Skeletal muscle tissue (tissue), 4 donors: ENCODE measurements around the gene CARD11. TPM values are rescaled to one million over a fixed set of nuclear protein-coding genes. Genes with fewer than 3 reads are reported as not detected.
"Not testable (repeated sequence)": the region's sequence is repeated elsewhere in the genome, so short reads cannot be mapped to it uniquely, and the experiment has no call there.

Experiments used
- H3K27ac ChIP-seq: one replicate; pipeline ENCODE4 v1.7.0; 2013; ENCODE audit warnings: mild to moderate bottlenecking, low read depth, low read length, inconsistent platforms
- H3K27me3 ChIP-seq, 3 donors: one replicate each; pipeline ENCODE4 v1.7.0; 2013; ENCODE audit warnings: low read length in 3 of 3; ENCODE audit not compliant: control insufficient read depth in 3 of 3, insufficient read depth in 3 of 3
- H3K36me3 ChIP-seq, 3 donors: one replicate each; pipeline ENCODE4 v1.7.0; 2013; ENCODE audit warnings: low read length in 3 of 3; ENCODE audit not compliant: control insufficient read depth in 3 of 3, insufficient read depth in 3 of 3
- H3K4me1 ChIP-seq, 3 donors: one replicate each; pipeline ENCODE4 v1.7.0; 2013; ENCODE audit warnings: low read length in 3 of 3, mild to moderate bottlenecking in 3 of 3; ENCODE audit not compliant: control insufficient read depth in 3 of 3, insufficient read depth in 3 of 3
- H3K4me3 ChIP-seq, 3 donors: one replicate each; pipeline ENCODE4 v1.7.0; 2013; ENCODE audit warnings: low read length in 3 of 3
- H3K9ac ChIP-seq, 3 donors: one replicate each; pipeline ENCODE4 v1.7.0; 2013; ENCODE audit warnings: low read length in 3 of 3, mild to moderate bottlenecking in 3 of 3, moderate library complexity in 2 of 3, low read depth in 1 of 3
- H3K9me3 ChIP-seq, 3 donors: one replicate each; pipeline ENCODE4 v1.7.0; 2013; ENCODE audit warnings: low read length in 3 of 3; ENCODE audit not compliant: control insufficient read depth in 3 of 3
- total RNA-seq: library from RNA; depleted of rRNA; stranded (reverse); fragments of >200 nt; gene quantifications from one replicate; pipeline ENCODE4 v1.2.3, GENCODE V29; 2014
- donor health status: Osteomylitis.

CARD11 gene
- total RNA-seq, 1 donor from 2014 or later = 1.0 TPM

- no peak overlapping the region for H3K27ac ChIP-seq
These were observed 122.6 kb downstream of the CARD11 start for GRCh38 chr7:2920956-2921652.

DNA sequence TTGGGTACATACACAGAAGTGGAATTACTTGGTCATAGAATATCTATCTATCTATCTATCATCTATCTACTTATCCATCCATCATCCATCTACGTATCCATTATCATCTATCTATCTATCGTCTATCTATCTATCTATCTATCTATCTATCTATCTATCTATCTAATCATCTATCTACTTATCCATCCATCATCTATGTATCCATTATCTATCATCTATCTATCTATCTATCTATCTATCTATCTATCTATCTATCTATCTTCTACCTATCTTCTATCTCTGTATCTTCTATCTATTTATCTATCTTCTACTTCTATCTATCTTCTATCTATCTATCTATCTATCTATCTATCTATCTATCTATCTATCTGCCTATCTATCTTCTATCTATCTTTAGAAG lies 123.2 kb downstream of the CARD11 start:
- H3K9ac ChIP-seq, H3K4me3 ChIP-seq, H3K27ac ChIP-seq, H3K4me1 ChIP-seq, H3K9me3 ChIP-seq, H3K36me3 ChIP-seq: not testable (repeated sequence)
- peaks cover 9 to 55% (median 16%) of the 10 kb centered on the region in 3 donors for H3K27me3 ChIP-seq

More at GRCh38 chr7:2920956-2921652, 122.6 kb downstream of the CARD11 start:
- Histone ChIP-seq H3K4me1 (no peaks in the 10 kb centered on the region), H3K4me3 (no peak overlapping the region), H3K9ac (no peak overlapping the region), H3K36me3 (no peaks in the 10 kb centered on the region), H3K27me3 (peaks cover 8 to 56% (median 16%) of the 10 kb centered on the region in 3 donors), H3K9me3 (peaks cover 0 to 6% (median 3%) of the 10 kb centered on the region in 3 donors)

DNA sequence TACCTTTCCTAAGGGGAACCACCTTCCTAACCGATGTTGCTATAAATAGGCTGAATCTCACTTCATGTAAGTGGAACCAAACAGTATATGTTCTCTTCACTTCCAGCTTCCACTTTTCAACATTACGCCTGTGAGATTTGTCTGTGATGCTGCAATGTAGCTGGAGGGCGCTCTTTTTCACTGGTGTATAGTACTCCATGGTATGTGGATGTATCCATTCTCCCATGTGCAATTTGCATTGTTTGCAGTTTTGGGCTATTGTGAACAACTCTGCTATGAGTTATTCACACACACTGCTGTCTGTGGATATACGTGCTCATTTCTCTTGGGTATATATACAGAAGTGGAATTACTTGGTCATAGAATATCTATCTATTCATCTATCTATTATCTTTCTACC lies 123.6 kb downstream of the CARD11 start:
- H3K27me3 ChIP-seq = peaks cover 12 to 52% (median 19%) of the 10 kb centered on the region in 3 donors

DNA sequence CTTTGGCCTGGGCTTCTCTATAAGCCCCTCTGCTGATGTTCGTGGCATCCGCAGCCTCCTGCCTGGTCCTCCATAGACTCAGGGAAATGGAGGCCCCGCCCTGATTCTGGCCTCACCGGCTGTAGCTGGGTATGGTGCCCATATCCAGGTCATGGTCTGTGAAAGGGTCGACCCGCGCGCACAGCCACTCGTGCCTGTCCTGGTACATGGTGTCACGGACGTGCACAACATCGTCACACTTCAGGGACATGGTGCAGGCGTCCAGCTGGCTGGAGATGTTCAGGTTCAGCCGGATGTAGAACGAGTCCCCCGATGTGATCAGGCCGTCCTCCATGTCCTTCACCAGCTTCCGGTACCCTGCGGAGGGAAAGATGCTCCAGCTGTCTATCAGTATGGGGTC lies 124.4 kb downstream of the CARD11 start:
- Histone ChIP-seq H3K9ac (no peak overlapping the region), H3K9me3 (peaks cover 0 to 6% (median 3%) of the 10 kb centered on the region in 3 donors), H3K4me1 (no peaks in the 10 kb centered on the region), H3K4me3 (no peak overlapping the region), H3K27me3 (peaks cover 12 to 49% (median 19%) of the 10 kb centered on the region in 3 donors), H3K27ac (no peak overlapping the region), H3K36me3 (no peaks in the 10 kb centered on the region)

More for the DNA sequence above, 123.6 kb downstream of the CARD11 start:
- no peak overlapping the region for H3K4me3 ChIP-seq
- peaks cover 0 to 6% (median 3%) of the 10 kb centered on the region in 3 donors for H3K9me3 ChIP-seq
- H3K27ac ChIP-seq = no peak overlapping the region
- H3K36me3 ChIP-seq = no peaks in the 10 kb centered on the region
- no peak overlapping the region for H3K9ac ChIP-seq
- no peaks in the 10 kb centered on the region for H3K4me1 ChIP-seq

DNA sequence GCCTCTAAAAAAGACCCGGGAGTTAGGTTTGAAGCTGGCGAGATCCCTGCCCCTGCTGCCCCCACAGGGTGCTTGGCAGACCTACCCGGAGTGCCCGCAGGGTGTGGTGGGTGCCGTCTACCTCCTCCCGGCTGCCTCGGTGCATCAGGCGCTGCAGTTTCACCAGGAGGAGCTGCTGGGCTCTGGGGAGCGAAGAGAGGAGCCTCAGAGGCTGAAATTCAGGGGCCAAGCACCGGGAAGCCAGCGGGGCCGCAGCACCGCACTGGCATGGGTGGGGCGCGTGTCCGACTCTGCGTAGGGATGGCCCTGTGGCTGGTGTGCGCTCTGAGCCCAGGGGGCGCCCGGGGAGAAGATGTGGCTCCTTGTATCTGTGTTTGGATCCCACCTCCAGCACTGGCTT lies 125.3 kb downstream of the CARD11 start:
- no peaks in the 10 kb centered on the region for H3K36me3 ChIP-seq
- H3K27ac ChIP-seq = no peak overlapping the region
- H3K4me3 ChIP-seq = no peak overlapping the region
- H3K27me3 ChIP-seq = peaks cover 12 to 48% (median 19%) of the 10 kb centered on the region in 3 donors
- H3K4me1 ChIP-seq = no peaks in the 10 kb centered on the region
- H3K9me3 ChIP-seq = peaks cover 0 to 6% (median 3%) of the 10 kb centered on the region in 3 donors
- no peak overlapping the region for H3K9ac ChIP-seq

GRCh38 chr7:2915023-2915422 lies 128.6 kb downstream of the CARD11 start:
- Histone ChIP-seq H3K4me3 (no peak overlapping the region), H3K4me1 (no peaks in the 10 kb centered on the region), H3K9me3 (peaks cover 0 to 6% (median 2%) of the 10 kb centered on the region in 3 donors), H3K9ac (no peak overlapping the region), H3K27me3 (peaks cover 9 to 40% (median 25%) of the 10 kb centered on the region in 3 donors), H3K36me3 (no peaks in the 10 kb centered on the region), H3K27ac (no peak overlapping the region)

- H3K27me3 ChIP-seq = peaks cover 7 to 35% (median 25%) of the 10 kb centered on the region in 3 donors
These were observed 129.8 kb downstream of the CARD11 start for GRCh38 chr7:2913760-2914387.

DNA sequence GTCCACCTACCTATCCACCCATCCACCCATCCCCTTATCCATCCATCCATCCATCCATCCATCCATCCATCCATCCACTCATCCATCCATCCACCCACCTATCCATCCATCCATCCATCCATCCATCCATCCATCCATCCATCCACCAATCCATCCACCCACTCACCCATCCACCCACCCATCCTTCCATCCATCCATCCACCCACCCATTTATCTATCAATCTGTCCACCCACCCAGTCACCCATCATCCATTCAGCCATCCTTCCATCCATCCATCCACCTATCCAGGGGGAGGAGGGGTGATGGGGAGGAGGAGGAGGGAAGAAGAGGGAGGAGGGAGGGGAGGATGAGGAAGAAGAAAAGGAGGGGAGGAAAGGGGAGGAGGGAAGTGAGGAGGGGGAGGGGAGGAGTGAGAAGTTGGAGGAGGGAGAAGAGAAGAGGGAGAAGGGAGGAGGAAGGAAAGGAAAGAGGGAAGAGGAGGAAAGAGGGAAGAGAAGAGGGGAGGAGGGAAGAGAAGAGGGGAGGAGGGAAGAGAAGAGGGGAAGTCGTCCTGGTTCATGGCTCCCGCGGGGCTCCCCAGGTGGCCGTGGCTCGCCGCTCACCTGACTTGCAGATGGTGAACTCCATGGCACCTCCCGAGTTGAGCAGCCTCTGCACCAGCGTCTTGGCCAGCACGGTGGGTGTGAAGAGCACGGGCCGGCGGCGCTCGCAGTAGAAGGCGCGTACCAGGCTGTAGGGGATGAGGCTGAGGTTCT lies 130.8 kb downstream of the CARD11 start:
- H3K36me3 ChIP-seq = no peaks in the 10 kb centered on the region
- H3K27me3 ChIP-seq = peaks cover 7 to 29% (median 22%) of the 10 kb centered on the region in 3 donors
- H3K4me1 ChIP-seq = no peaks in the 10 kb centered on the region
- H3K4me3 ChIP-seq = no peak overlapping the region
- H3K9ac ChIP-seq = no peak overlapping the region
- no peak overlapping the region for H3K27ac ChIP-seq
- H3K9me3 ChIP-seq = no peaks in the 10 kb centered on the region

More at GRCh38 chr7:2913760-2914387, 129.8 kb downstream of the CARD11 start:
- Histone ChIP-seq H3K27ac (no peak overlapping the region), H3K4me3 (no peak overlapping the region), H3K4me1 (no peaks in the 10 kb centered on the region), H3K9me3 (no peaks in the 10 kb centered on the region), H3K36me3 (no peaks in the 10 kb centered on the region), H3K9ac (no peak overlapping the region)

DNA sequence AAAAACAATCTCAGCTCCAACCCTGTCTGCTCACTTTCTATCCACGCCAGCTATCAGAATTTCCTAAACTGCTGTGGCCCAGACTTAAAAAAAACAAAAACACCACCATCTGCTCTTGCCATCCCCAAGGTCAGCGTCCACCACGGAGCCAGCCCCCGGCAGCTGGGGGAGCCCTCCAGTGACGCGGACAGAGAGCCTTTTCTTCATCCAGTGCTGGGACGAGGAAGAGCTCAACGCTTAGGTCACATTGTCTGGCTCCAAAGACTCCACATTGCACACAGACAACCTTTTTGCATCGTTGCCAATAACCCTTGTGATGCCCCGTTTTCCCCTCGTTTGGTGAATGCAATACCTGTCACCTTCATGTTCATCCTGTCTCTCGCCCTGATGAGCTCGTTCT lies 132.2 kb downstream of the CARD11 start:
- Histone ChIP-seq H3K9ac (no peak overlapping the region), H3K27ac (no peak overlapping the region), H3K27me3 (peaks cover 7 to 29% (median 22%) of the 10 kb centered on the region in 3 donors), H3K9me3 (no peaks in the 10 kb centered on the region), H3K4me3 (no peak overlapping the region), H3K36me3 (no peaks in the 10 kb centered on the region), H3K4me1 (no peaks in the 10 kb centered on the region)
